GM21423 (cell line): ENCODE results near the gene CCNL1.
"Not testable (repeated sequence)": the region's sequence is repeated elsewhere in the genome, so short reads cannot be mapped to it uniquely, and the experiment has no call there.

Experiments used
- ATAC-seq: cut with Tn5 transposase; IDR thresholded peaks from one replicate; pipeline ENCODE4 v1.9.1; 2021; ENCODE audit warnings: mild to moderate bottlenecking, moderate library complexity; ENCODE audit not compliant: unreplicated experiment

The CCNL1 gene

GRCh38 chr3:157159762-157160657 lies at the start of gene CCNL1:
Gene CCNL1, minus strand, starts transcription at chr3:157160147. Its CDS starts 53 bp downstream, at chr3:157160094.
- peak; percentile 78 for ATAC-seq

GRCh38 chr3:157204880-157205279 lies 44.9 kb upstream of the CCNL1 start:
- ATAC-seq: no peak

GRCh38 chr3:157204431-157204830 lies 44.5 kb upstream of the CCNL1 start:
- no peak for ATAC-seq

- ATAC-seq: no peak
Observed at GRCh38 chr3:157201648-157202278, 41.8 kb upstream of the CCNL1 start.

GRCh38 chr3:157199841-157200240 lies 39.9 kb upstream of the CCNL1 start:
- ATAC-seq: no peak

GRCh38 chr3:157195965-157196364 lies 36.0 kb upstream of the CCNL1 start:
- no peak for ATAC-seq

GRCh38 chr3:157191149-157191548 lies 31.2 kb upstream of the CCNL1 start:
- ATAC-seq: not testable (repeated sequence)

- no peak for ATAC-seq
Observed at GRCh38 chr3:157190380-157190872, 30.5 kb upstream of the CCNL1 start.

- ATAC-seq: no peak
Observed at GRCh38 chr3:157188391-157188790, 28.4 kb upstream of the CCNL1 start.

GRCh38 chr3:157182879-157183278 lies 22.9 kb upstream of the CCNL1 start:
- ATAC-seq: no peak

- ATAC-seq: no peak
Observed at GRCh38 chr3:157180262-157180661, 20.3 kb upstream of the CCNL1 start.

GRCh38 chr3:157179365-157179803 lies 19.4 kb upstream of the CCNL1 start:
- no peak for ATAC-seq

- not testable (repeated sequence) for ATAC-seq
Observed at GRCh38 chr3:157178503-157179364, 18.8 kb upstream of the CCNL1 start.

- ATAC-seq: not testable (repeated sequence)
Observed at GRCh38 chr3:157177801-157178453, 18.0 kb upstream of the CCNL1 start.

GRCh38 chr3:157176934-157177333 lies 17.0 kb upstream of the CCNL1 start:
- ATAC-seq: no peak

- ATAC-seq: no peak
Observed at GRCh38 chr3:157175691-157176507, 16.0 kb upstream of the CCNL1 start.

GRCh38 chr3:157174649-157175498 lies 14.9 kb upstream of the CCNL1 start:
- ATAC-seq: peak; percentile 94

GRCh38 chr3:157174290-157174648 lies 14.3 kb upstream of the CCNL1 start:
- ATAC-seq: no peak

GRCh38 chr3:157173343-157173742 lies 13.4 kb upstream of the CCNL1 start:
- not testable (repeated sequence) for ATAC-seq
